ENCODE data around the gene EPHA5.

EPHA5 gene

DNA sequence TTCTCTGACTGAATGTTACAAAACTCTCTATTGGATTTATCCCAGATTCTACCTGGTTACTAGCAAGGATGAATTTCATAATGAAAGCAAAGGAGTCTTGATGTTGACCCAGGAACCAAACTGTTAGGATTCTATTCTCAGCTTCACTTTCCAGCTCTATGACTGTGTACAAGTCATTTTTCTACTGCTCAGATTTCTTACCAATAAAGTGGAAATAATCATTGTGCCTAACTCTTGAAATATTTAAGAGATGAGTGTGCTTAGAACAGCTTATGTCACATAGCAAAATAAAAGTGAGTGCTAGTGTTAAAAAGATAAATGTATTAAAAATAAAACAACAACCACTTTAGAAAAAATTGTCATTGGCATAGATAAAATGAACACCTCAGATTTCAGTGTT lies 45.6 kb downstream of the EPHA5 start:
- DNase-seq (ENCODE audit: low read depth, low spot score), result no peak

DNA sequence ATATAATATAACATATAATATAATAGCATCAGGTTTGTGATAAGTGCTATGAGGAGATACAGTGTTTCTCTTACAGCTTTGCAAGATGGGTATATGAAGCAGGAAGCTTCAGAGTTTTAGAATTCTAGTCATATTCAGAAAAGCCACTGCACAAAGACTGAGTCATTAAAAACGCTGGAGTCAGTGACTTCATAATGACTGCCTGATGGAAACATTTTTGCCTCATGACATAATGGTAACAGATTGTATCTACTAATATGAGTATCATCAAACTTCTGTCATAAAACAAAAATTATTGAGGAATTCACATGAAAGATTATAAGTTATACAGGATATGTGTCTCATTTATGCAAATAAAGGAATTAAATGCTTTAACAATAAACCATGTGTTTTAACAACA lies 46.8 kb downstream of the EPHA5 start:
- no peak for DNase-seq (ENCODE audit: low read depth, low spot score)

DNA sequence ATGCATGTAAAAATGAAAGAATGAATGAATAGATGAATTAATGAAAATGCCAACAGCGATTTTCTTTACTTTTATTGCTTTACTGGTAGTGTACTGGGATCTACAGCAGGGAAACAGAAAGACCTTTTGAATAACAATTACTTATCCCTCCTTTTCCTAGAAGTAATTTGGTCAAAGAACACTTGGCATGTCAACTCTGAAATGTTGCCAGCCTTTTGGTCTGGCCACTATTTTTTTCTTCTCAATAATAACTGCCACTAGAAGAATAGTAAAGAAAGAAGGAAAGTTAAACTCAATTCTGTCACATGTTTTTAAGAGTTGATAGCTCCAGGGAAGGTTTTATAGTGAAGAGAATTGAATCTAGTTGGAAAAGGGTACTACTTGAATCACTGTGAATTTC lies 52.9 kb downstream of the EPHA5 start:
- DNase-seq (ENCODE audit: low read depth, low spot score), result no peak

DNA sequence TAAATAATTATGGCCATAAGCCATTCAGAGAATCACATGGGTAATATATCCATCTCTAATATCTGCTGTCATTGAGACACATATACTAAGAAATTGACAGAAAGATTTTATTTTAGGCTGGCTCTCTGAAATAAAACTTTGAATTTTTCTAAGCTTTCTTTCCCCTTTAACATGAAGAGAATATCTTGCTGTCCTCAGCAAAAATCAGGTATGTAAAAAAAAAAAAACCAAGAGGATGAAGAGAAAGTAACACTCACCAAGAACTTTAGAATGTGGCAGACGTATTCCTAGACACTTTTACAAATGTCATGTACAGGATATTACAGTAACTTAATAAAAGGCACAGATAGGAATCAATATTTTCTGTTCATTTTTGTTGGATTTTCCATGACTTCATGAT lies 65.8 kb downstream of the EPHA5 start:
- DNase-seq (ENCODE audit: low read depth, low spot score), result no peak

DNA sequence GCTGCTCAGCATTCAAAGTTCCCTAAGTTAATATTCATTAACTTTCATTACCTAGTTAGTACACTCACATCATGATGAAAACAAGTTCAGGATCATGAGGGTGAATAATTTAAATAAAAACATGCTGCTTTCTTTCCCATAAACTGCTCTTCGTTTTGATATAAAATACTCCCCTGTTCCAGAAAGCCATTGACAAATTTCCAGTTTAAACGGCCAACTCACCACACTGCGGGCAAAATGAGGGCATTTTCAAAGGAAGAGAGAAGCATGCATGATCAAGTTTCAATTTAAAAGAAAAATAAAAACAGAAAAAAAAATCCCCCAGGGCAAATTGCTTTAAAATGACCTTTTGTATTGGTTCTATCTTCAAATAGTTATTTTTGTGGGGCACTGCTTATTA lies 69.6 kb downstream of the EPHA5 start:
- DNase-seq (ENCODE audit: low read depth, low spot score), result no peak

DNA sequence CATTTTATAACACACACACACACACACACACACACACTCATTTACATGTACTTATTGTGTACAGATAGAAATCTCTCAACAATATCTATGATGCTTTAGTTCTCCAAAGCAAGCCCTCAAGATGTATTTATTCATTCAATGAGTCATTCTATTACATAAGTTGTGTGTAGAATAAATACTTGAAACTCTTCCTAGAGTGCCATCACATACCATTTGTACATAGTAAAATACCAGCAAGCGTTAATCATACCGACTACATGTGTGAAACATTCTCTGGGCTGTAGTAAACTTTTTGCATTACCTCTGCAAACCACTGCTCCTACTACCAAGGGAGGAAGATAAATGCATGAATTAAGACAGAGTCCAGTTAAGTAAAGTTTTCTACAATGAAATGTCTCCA lies 70.9 kb downstream of the EPHA5 start:
- DNase-seq (ENCODE audit: low read depth, low spot score), result no peak

DNA sequence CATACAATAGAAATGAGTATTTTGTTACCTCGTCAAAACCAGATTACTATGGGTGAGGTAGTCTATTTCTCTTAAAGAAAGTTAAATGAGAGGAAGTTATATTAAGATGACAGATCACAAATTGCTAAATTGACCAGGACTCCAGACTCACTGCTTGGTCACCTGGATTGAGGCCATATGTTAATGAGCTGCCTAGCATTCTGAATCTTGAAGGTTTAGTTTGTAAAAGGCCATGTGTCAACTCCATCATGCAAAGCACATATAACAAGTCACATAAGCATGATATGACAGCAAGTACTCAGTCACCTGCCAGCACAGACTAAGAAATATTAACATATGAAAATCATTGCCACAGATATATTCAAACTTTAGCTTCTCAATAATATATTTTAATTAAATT lies 72.6 kb downstream of the EPHA5 start:
- no peak for DNase-seq (ENCODE audit: low read depth, low spot score)

DNA sequence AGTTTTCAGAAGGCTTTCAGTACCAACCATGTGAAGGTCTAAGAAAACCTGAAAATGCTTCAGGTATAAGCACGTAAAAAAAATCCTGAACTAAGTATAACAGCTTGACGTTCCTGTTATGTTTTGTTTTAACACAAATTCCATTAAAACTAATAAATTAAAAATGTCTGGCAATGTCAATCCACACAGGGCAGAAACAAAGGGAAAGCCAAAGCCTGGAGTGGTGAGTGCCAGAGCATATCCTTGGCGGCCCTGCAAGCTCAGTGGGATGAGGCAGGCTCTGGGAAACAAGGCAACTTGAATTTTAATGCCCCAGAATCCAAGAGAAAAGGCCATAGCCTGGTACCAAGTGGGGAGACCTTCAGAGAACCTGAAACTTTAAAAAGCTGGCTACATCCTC lies 78.2 kb downstream of the EPHA5 start:
- no peak for DNase-seq (ENCODE audit: low read depth, low spot score)

DNA sequence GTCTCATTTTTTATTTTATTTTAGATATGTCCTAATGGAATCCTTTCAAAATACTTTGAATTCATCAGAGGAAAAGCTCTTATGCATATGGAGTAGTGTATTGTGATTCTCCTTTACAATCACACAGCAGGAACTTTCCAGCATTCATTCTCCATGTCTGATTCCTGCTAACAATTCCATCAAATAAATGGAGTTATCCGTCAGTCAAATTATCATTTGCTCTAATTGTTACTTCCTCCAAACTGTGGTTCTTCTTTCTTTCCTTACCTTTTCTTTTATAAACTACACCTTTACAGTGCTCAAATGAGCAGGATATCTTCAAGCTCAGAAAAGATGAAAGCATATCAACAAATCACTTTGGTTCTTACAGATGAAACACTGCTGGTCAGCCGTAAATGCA lies 80.4 kb downstream of the EPHA5 start:
- DNase-seq (ENCODE audit: low read depth, low spot score), result no peak

DNA sequence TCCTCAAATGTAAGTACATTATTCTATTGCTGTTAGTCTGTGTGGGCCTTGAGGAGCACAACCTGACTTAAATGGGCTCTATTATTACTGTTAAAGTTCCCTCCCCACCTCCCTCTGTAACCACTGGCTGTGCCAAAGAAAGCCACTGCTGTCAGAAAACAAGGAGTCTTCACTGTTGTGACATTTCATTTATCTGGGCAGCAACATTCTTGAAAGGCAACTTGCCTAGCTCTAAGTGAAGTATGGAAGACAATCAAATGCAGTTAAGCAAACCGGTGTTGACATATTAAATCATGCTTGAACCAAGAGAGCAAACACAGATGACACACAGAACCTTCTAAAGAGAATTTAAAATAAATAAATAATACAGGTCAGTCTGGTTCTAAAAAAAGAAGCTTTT lies 81.0 kb downstream of the EPHA5 start:
- DNase-seq (ENCODE audit: low read depth, low spot score), result no peak

DNA sequence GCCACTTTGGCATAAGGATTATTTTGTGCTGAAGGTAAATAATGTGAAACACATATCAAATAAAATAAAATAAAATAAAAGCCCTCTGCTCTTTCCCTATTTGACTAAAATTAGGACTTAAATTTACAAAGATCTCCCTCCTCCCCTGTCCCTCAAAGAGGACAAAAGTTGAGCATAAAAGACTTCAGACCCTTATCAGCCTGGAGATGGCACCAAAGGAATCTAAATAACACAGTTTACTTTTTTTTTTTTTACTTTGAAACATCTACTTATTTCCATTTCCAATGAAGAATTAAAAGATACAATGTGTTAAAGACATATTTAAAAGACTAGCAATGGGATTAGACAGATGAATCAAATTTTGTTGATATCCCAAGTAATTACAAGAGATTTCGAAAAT lies 89.7 kb downstream of the EPHA5 start:
- DNase-seq (ENCODE audit: low read depth, low spot score), result no peak

DNA sequence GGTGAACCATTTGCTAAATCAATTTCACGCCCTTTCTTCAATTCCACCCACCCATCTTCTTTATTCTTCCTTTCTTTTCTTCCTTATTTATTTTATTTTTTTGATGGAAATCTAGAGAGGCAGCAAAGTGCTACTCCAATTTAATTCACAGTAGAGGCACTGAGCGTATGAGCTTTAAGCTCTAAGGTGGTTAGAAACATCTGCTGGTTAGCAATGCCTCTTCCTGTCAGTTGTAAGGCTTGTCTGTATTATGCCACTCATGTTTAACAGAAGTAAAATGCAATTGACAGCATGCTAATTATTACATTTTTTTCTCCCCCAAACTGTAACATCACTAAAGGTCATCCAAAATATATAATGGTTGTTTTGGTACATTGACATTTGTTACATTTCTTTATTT lies 103.8 kb downstream of the EPHA5 start:
- DNase-seq (ENCODE audit: low read depth, low spot score), result no peak

DNA sequence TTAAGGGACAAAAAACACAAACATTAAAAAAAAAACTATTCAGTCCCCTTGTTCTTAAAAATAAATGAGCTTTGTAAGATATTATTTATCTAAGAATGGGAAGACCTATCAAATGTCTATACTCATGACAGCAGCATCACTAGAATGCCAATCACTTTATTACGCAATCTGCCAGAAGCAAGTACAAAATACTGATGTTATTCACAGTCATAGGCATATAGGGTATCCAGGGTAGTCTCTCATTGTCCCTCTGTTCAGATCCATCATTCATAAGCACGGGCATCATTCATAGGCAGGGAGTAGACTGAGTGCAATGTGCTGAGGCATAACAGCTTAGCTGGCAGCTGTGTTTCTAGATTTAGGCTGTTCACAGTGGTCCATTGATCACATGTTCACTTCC lies 109.1 kb downstream of the EPHA5 start:
- DNase-seq (ENCODE audit: low read depth, low spot score), result no peak

DNA sequence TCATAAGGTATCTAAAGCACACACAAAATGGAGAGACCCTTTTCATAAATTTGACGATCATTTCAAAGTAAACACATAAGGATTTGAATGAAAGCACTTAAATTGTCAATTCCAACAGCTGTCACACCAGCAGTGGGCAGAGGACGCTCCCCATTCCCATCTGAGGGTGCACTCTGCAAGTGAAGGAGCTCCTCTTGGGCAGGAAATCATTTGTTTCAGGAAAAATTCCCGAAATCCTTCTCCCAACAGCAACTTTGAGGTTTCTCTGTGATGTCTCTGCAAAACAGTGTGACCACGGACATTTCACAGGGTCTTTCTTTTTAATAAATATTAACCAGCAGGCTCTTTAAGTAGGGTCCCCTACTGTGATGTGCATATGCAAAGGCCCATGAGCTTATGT lies 111.0 kb downstream of the EPHA5 start:
- DNase-seq (ENCODE audit: low read depth, low spot score), result no peak

DNA sequence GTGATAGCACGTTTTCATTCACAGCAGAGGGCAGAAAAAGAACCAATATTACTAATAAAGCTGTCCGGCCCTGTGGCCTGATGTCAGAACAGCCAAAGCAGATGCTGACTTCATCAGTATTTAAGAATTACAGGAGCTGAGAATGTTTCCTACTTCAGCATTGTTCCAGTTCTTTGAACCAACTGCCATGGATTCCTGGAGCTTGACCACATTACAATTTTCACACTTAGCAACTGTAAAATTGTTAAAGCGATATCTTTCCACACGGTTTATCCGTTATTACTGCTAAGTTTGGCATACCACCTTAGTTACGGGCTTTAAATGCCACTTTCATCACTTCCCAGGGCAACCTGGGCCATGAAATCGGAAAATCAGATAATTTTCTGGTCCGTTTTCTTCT lies 118.2 kb downstream of the EPHA5 start:
- DNase-seq (ENCODE audit: low read depth, low spot score), result no peak

DNA sequence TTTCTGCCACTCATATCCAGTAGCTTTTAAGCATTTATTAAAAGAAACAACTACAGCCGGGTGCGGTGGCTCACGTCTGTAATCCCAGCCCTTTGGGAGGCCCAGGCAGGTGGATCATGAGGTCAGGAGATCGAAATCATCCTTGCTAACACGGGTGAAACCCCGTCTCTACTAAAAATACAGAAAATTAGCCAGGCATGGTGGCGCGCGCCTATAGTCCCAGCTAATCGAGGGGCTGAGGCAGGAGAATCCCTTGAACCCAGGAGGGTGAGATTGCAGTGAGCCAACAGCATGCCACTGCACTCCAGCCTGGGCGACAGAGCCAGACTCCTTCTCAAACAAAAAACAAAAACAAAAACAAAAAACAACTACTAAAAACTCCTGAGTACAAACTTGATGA lies 119.8 kb downstream of the EPHA5 start:
- DNase-seq (ENCODE audit: low read depth, low spot score), result no peak

DNA sequence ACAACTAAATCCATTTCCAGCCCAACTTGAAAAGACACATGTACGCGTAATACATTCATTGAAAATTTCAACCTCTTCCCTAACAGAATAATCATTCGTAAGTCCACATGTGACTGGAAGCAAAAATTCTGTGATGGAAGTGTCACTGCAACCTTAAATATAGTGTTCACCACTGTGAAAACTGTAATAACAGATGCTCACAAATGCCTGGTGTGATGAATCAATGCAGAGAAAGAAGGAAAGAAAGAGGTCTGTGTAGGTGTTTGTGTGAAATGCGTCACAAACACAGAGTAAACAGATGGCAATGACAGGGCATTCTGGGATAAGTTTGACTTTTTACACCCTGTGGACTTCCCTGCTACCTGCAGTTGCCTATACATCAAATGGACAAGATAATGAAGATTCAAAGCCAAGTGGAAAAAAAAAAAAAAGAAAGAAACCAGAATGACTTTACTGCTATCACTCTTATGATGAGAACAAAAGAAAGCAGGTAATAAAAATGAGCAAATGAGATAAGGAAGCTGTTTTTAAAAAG lies 123.3 kb downstream of the EPHA5 start:
- DNase-seq (ENCODE audit: low read depth, low spot score), result no peak

DNA sequence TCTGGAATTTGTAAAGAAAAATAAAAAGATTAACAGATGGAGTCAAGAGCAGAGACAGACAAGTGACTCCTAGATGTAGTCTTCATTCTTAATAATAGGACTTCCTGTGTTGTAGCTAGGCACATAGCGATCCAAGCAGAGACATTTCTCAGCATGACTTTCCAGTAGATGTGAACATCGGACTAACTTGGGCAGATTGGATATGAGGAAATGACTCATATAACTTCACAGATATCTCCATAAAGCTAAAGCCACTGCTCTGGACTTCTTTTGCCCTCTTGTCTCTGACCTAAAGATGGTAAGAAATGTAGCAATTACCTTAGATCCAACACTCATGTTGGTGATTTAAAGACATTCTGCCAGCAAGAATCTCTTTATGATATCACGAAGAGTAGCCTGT lies 131.7 kb downstream of the EPHA5 start:
- no peak for DNase-seq (ENCODE audit: low read depth, low spot score)

DNA sequence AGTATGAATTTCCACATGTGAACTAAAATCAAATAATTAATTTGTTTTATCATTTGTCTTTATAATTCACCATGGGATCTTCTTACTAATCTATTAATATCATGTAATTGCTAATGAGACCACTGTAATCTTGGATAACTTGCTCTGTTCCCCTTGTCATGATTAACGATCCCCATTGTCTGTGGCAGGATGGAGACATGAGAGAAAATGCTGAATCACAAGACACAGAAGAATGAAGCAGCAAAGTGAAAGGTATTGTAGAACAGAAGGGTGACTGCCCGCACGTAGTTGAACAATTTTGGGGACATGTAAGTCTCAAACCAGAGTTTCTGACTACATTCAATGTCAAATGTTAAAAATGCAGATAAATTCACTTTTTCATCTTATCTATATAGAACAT lies 135.2 kb downstream of the EPHA5 start:
- no peak for DNase-seq (ENCODE audit: low read depth, low spot score)

DNA sequence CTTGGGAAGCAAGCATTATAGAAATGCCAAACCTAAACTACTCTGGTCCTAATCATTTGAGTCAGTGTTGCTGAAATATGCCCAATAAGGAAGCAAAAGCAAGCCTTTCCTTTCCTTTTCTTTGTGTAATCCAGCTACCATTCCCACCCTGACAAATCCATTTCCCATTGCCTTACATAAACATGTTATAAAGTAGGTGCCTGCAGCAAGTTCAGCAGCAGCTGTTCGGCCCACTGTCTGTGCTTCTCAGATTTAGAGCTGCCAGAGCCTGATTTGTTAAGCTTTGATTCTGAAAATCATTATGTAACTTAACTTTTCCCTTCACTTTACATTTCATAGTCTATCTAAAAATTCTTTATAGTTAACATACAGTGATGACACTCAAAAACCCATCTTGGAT lies 148.6 kb downstream of the EPHA5 start:
- DNase-seq (ENCODE audit: low read depth, low spot score), result no peak

DNA sequence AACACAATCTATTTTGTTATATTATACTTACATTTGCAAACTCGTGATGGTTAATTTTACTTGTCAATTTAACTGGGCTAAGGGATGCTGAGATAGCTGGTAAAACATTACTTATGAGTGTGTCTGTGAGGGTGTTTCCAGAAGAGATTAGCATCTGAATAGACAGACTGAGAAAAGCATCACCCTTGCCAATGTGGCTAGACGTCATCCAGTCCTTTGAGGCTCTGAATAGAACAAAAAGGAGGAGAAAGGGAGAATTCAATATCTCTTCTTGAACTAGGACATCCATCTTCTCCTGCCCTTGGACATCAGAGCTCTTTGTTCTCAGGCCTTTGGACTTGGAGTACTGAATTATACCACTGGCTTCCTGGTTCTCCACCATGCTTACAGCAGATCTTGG lies 154.6 kb downstream of the EPHA5 start:
- no peak for DNase-seq (ENCODE audit: low read depth, low spot score)

DNA sequence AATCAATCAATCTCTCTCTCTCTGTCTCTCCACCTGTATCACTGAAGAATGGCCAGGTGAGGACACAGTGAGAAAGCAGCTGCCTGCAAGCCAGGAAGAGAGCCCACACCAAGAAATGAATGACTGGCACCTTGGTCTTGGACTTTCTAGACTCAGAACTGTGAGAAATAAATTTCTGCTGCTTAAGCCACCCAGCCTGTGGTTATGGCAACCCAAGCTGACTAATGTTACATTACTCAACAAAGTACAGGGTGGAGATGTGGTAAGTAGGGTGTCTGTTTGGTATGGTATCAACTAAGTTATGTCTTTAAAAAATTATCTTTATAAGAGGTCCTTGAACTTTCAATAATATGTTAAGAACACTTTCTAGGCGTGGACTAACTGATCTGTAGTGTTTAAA lies 159.3 kb downstream of the EPHA5 start:
- no peak for DNase-seq (ENCODE audit: low read depth, low spot score)

DNA sequence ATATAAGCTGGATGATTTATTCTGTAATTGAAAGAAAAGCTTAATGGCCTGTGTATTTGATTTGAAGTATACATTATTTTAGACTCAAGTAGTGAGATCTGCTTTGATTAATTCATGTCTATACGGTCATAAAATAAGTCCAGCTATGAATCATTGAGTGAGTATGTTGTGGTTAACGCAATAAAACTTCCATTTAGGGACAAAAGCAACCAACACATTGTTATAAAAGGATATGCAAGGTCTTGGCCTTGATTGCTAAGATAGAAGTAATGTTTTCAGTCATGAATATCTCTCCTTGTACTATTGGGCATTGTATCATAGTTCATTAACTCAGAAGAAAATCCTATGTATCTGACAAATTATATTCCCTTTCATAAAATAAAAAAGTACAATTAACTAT lies 162.1 kb downstream of the EPHA5 start:
- DNase-seq (ENCODE audit: low read depth, low spot score), result no peak

DNA sequence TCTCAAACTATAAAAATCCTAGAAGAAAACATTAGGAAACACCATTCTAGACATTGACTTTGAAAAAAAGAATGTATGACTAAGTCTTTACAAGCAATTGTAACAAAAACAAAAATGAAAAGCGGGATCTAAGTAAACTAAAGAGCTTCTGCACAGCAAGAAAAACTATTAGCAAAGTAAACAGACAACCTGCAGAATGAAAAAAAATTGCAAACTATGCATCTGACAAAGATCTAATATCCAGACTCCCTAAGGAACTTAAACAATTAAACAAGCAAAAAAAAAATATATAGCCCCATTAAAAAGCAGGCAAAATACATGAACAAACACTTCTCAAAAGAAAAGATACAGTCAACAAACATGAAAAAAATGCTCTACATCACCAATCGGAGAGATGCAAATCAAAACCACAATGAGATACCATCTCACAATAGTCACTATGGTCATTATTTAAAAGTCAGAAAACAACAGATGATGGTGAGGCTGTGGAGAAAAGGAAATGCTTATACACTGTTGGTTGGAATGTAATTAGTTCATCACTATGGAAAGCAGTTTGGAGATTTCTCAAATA lies 168.1 kb downstream of the EPHA5 start:
- peak; percentile 25 for DNase-seq (ENCODE audit: low read depth, low spot score)

Measured in brain pericyte (primary cell).